Type B pancreatic cell (in vitro differentiated cells): ENCODE data around the gene SLC2A5. TPM values are rescaled to one million over a fixed set of nuclear protein-coding genes. Genes with fewer than 3 reads are reported as not detected.

Experiments
- DNase-seq: peaks from one replicate; pipeline ENCODE4 v3.0.0; 2021; ENCODE audit warnings: mixed read lengths; ENCODE audit not compliant: unreplicated experiment; ENCODE audit errors: extremely low spot score
- H3K27ac Mint-ChIP-seq: 2 replicates; pipeline ENCODE4 v1.8.0; 2021; ENCODE audit warnings: mild to moderate bottlenecking, mixed read lengths
- H3K27me3 Mint-ChIP-seq: 2 replicates; pipeline ENCODE4 v1.8.0; 2021; ENCODE audit warnings: mixed read lengths
- H3K36me3 Mint-ChIP-seq: 2 replicates; pipeline ENCODE4 v1.8.0; 2021; ENCODE audit warnings: mixed read lengths
- H3K4me1 Mint-ChIP-seq: one replicate; pipeline ENCODE4 v1.8.0; 2021; ENCODE audit warnings: mixed read lengths; ENCODE audit not compliant: unreplicated experiment
- H3K4me3 Mint-ChIP-seq: 2 replicates; pipeline ENCODE4 v1.8.0; 2021; ENCODE audit warnings: mild to moderate bottlenecking, mixed read lengths
- H3K9me3 Mint-ChIP-seq: 2 replicates; pipeline ENCODE4 v1.8.0; 2021; ENCODE audit warnings: mixed read lengths
- CTCF ChIP-seq: fragments of 200-600 bp; sonication (generic); conservative IDR thresholded peaks from 2 replicates; pipeline ENCODE4 v1.5.0; 2021; ENCODE audit warnings: antibody characterized with exemption, mild to moderate bottlenecking
- total RNA-seq: library from RNA; stranded (reverse); gene quantifications from 2 replicates; pipeline ENCODE4 v1.2.1, GENCODE V29; 2021; ENCODE audit warnings: low replicate concordance

SLC2A5 gene
- total RNA-seq, 1 donor from 2014 or later: 2.7 TPM

- H3K27ac Mint-ChIP-seq: no peak overlapping the region
- no peaks in the 10 kb centered on the region for H3K27me3 Mint-ChIP-seq
- H3K4me3 Mint-ChIP-seq: no peak overlapping the region
- no peaks in the 10 kb centered on the region for H3K4me1 Mint-ChIP-seq
- no peak for DNase-seq
- no peaks in the 10 kb centered on the region for H3K36me3 Mint-ChIP-seq
- H3K9me3 Mint-ChIP-seq: no peaks in the 10 kb centered on the region
- no peak for TF ChIP-seq CTCF
These were observed 55.6 kb downstream of the SLC2A5 start for GRCh38 chr1:9013819-9014218.

- Mint-ChIP-seq H3K27ac (no peak overlapping the region), H3K4me1 (no peaks in the 10 kb centered on the region), H3K36me3 (no peaks in the 10 kb centered on the region), H3K9me3 (no peaks in the 10 kb centered on the region), H3K4me3 (no peak overlapping the region), H3K27me3 (no peaks in the 10 kb centered on the region)
- no peak for TF ChIP-seq CTCF
- DNase-seq: no peak
These were observed 58.6 kb downstream of the SLC2A5 start for GRCh38 chr1:9010781-9011323.

- no peaks in the 10 kb centered on the region for H3K36me3 Mint-ChIP-seq
- no peaks in the 10 kb centered on the region for H3K9me3 Mint-ChIP-seq
- H3K4me1 Mint-ChIP-seq: peaks cover 5% of the 10 kb centered on the region
- no peak for DNase-seq
- no peak overlapping the region for H3K27ac Mint-ChIP-seq
- H3K4me3 Mint-ChIP-seq: no peak overlapping the region
- TF ChIP-seq CTCF: peak; percentile 68
- H3K27me3 Mint-ChIP-seq: peaks cover 3% of the 10 kb centered on the region
These were observed 59.7 kb downstream of the SLC2A5 start for GRCh38 chr1:9009438-9010370.

GRCh38 chr1:9008236-9008635 is 61.2 kb downstream of the SLC2A5 start:
- H3K4me1 Mint-ChIP-seq: peaks cover 5% of the 10 kb centered on the region
- no peak overlapping the region for H3K4me3 Mint-ChIP-seq
- DNase-seq: no peak
- no peaks in the 10 kb centered on the region for H3K36me3 Mint-ChIP-seq
- H3K27ac Mint-ChIP-seq: no peak overlapping the region
- peaks cover 3% of the 10 kb centered on the region for H3K27me3 Mint-ChIP-seq
- TF ChIP-seq CTCF: no peak
- H3K9me3 Mint-ChIP-seq: no peaks in the 10 kb centered on the region

- TF ChIP-seq CTCF: no peak
- peaks cover 12% of the 10 kb centered on the region for H3K4me1 Mint-ChIP-seq
- H3K4me3 Mint-ChIP-seq: no peak overlapping the region
- peaks cover 3% of the 10 kb centered on the region for H3K27me3 Mint-ChIP-seq
- H3K27ac Mint-ChIP-seq: no peak overlapping the region
- H3K36me3 Mint-ChIP-seq: no peaks in the 10 kb centered on the region
- H3K9me3 Mint-ChIP-seq: no peaks in the 10 kb centered on the region
- no peak for DNase-seq
These were observed 62.3 kb downstream of the SLC2A5 start for GRCh38 chr1:9006956-9007615.
